Thoracic aorta (tissue), 2 donors: ENCODE results near the gene PIWIL1. TPM values are rescaled to one million over a fixed set of nuclear protein-coding genes. Genes with fewer than 3 reads are reported as not detected.

Experiments used
- ATAC-seq: fragments of 150-250 bp; one replicate; pipeline ENCODE4 v1.8.0; 2017; ENCODE audit warnings: low read depth; ENCODE audit not compliant: insufficient number of reproducible peaks, low FRiP score
- DNase-seq: peaks from one replicate; pipeline ENCODE4 v3.0.0-alpha.2; 2020; ENCODE audit warnings: low spot score
- H3K27ac ChIP-seq, 2 donors: fragments of 200-600 bp; sonication (generic); 1 replicate in 1 of 2; 2 replicates in 1 of 2; pipeline ENCODE4 v1.5.1; 2016; ENCODE audit warnings: mild to moderate bottlenecking in 2 of 2, moderate library complexity in 2 of 2
- H3K27me3 ChIP-seq: fragments of 200-600 bp; sonication (generic); replicated peaks from 2 replicates; pipeline ENCODE4 v1.6.0; 2016; ENCODE audit warnings: mild to moderate bottlenecking; ENCODE audit not compliant: insufficient read depth
- H3K36me3 ChIP-seq: fragments of 200-600 bp; sonication (generic); one replicate; pipeline ENCODE4 v1.5.1; 2016
- H3K4me1 ChIP-seq, 2 donors: fragments of 200-600 bp; sonication (generic); 1 replicate in 1 of 2; 2 replicates in 1 of 2; pipeline versions ENCODE4 v1.5.1 to v1.6.0; 2016; ENCODE audit warnings: low read depth in 2 of 2, mild to moderate bottlenecking in 1 of 2; ENCODE audit not compliant: control insufficient read depth in 1 of 2
- H3K4me3 ChIP-seq: fragments of 200-600 bp; sonication (generic); 2 replicates; pipeline ENCODE4 v1.5.1; 2016; ENCODE audit warnings: mild to moderate bottlenecking
- H3K9me3 ChIP-seq: fragments of 200-600 bp; sonication (generic); 2 replicates; pipeline ENCODE4 v1.5.1; 2016
- total RNA-seq, 2 donors: library from RNA; depleted of rRNA; stranded (reverse); fragments of >200 nt; gene quantifications; one replicate each; pipeline versions ENCODE4 v1.1.0 to v1.2.3, GENCODE V29; 2016
- TF ChIP-seq, protein P1 (sequence below): fragments of 200-600 bp; sonication (generic); IDR thresholded peaks from one replicate; pipeline ENCODE4 v1.5.1; 2019; ENCODE audit warnings: antibody characterized with exemption

Gene PIWIL1
- total RNA-seq, 2 donors from 2014 or later = not detected

- TF ChIP-seq, protein P1, sequence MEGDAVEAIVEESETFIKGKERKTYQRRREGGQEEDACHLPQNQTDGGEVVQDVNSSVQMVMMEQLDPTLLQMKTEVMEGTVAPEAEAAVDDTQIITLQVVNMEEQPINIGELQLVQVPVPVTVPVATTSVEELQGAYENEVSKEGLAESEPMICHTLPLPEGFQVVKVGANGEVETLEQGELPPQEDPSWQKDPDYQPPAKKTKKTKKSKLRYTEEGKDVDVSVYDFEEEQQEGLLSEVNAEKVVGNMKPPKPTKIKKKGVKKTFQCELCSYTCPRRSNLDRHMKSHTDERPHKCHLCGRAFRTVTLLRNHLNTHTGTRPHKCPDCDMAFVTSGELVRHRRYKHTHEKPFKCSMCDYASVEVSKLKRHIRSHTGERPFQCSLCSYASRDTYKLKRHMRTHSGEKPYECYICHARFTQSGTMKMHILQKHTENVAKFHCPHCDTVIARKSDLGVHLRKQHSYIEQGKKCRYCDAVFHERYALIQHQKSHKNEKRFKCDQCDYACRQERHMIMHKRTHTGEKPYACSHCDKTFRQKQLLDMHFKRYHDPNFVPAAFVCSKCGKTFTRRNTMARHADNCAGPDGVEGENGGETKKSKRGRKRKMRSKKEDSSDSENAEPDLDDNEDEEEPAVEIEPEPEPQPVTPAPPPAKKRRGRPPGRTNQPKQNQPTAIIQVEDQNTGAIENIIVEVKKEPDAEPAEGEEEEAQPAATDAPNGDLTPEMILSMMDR = no peak
- H3K4me1 ChIP-seq = no peaks in the 10 kb centered on the region
- H3K4me3 ChIP-seq = no peak overlapping the region
- DNase-seq = no peak
- ATAC-seq = no peak
- no peak overlapping the region for H3K27ac ChIP-seq
- H3K36me3 ChIP-seq = no peaks in the 10 kb centered on the region
- no peaks in the 10 kb centered on the region for H3K27me3 ChIP-seq
- H3K9me3 ChIP-seq = no peaks in the 10 kb centered on the region
These were observed 29.8 kb upstream of the PIWIL1 start for GRCh38 chr12:130307859-130308258.

GRCh38 chr12:130308393-130308792 is 29.3 kb upstream of the PIWIL1 start:
- DNase-seq (no peak), ATAC-seq (no peak)
- no peaks in the 10 kb centered on the region for H3K36me3 ChIP-seq
- H3K9me3 ChIP-seq = no peaks in the 10 kb centered on the region
- TF ChIP-seq, protein P1 = no peak
- no peaks in the 10 kb centered on the region for H3K4me1 ChIP-seq
- H3K27me3 ChIP-seq = no peaks in the 10 kb centered on the region
- no peak overlapping the region for H3K4me3 ChIP-seq
- no peak overlapping the region for H3K27ac ChIP-seq

GRCh38 chr12:130316251-130316650 is 21.4 kb upstream of the PIWIL1 start:
- no peak for ATAC-seq
- Histone ChIP-seq H3K4me1 (no peaks in the 10 kb centered on the region), H3K36me3 (no peaks in the 10 kb centered on the region), H3K4me3 (no peak overlapping the region), H3K9me3 (no peaks in the 10 kb centered on the region), H3K27me3 (no peaks in the 10 kb centered on the region), H3K27ac (no peak overlapping the region)
- TF ChIP-seq, protein P1 = no peak
- DNase-seq = no peak

DNA sequence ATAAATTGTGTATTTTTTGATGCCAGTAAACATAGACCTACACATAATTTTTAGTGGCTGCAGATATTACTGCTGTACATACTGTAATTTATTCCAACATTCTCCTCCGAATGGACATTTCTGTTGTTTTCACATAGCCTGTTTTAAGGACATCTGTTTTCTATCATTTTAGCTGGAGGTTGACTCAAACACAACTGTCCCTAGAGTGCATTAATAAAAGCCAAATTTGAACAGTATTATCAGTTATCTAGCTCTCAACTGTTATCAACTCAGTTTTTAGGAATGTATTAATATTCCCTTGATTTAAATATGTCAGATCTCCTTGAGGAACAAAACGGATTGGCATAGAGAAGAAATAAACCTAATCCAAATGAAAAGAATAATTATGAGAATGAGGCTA is 17.2 kb upstream of the PIWIL1 start:
- no peaks in the 10 kb centered on the region for H3K9me3 ChIP-seq
- no peak overlapping the region for H3K4me3 ChIP-seq
- ATAC-seq (no peak), DNase-seq (no peak)
- H3K4me1 ChIP-seq = no peaks in the 10 kb centered on the region
- H3K27me3 ChIP-seq = no peaks in the 10 kb centered on the region
- TF ChIP-seq, protein P1 = no peak
- no peaks in the 10 kb centered on the region for H3K36me3 ChIP-seq
- no peak overlapping the region for H3K27ac ChIP-seq

DNA sequence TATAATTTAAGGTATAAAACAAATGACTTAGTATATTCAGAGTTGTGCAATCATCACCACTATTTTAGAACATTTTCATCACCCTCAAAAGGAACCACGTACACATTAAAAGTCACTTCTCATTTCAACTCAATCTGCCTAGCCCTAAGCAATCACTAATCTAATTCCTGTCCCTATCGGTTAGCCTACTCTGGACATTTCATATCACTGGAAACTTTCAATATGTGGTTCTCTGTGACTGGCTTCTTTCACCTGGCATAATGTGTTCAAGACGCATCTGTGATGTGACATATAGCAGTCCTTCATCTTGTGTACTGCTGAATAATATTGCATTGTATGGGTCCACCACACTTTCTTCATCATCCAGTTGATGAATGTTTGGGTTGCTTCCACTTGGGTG is 15.4 kb upstream of the PIWIL1 start:
- no peaks in the 10 kb centered on the region for H3K9me3 ChIP-seq
- no peak overlapping the region for H3K27ac ChIP-seq
- DNase-seq = no peak
- no peaks in the 10 kb centered on the region for H3K27me3 ChIP-seq
- H3K4me3 ChIP-seq = no peak overlapping the region
- H3K36me3 ChIP-seq = no peaks in the 10 kb centered on the region
- no peaks in the 10 kb centered on the region for H3K4me1 ChIP-seq
- TF ChIP-seq, protein P1 = no peak
- ATAC-seq = no peak
